Right atrium auricular region (tissue), 2 donors: ENCODE measurements around the gene GUF1. TPM values are rescaled to one million over a fixed set of nuclear protein-coding genes. Genes with fewer than 3 reads are reported as not detected.

Source experiments
- DNase-seq: peaks from one replicate; pipeline ENCODE4 v3.0.0-alpha.2; 2019; ENCODE audit warnings: low spot score
- H3K27ac ChIP-seq, 2 donors: fragments of 200-600 bp; sonication (generic); 1 replicate in 1 of 2; 2 replicates in 1 of 2; pipeline ENCODE4 v1.5.1; 2016 to 2019
- H3K27me3 ChIP-seq, 2 donors: fragments of 200-600 bp; sonication (generic); one replicate each; pipeline versions ENCODE4 v1.5.1 to v1.6.0; 2017 to 2019
- H3K36me3 ChIP-seq: fragments of 200-600 bp; sonication (generic); one replicate; pipeline ENCODE4 v1.5.1; 2016
- H3K4me1 ChIP-seq, 2 donors: fragments of 200-600 bp; sonication (generic); one replicate each; pipeline versions ENCODE4 v1.5.1 to v1.6.0; 2017 to 2019
- H3K4me3 ChIP-seq, 2 donors: fragments of 200-600 bp; sonication (generic); 1 replicate in 1 of 2; 2 replicates in 1 of 2; pipeline ENCODE4 v1.5.1; 2017 to 2019; ENCODE audit warnings: mild to moderate bottlenecking in 1 of 2, moderate library complexity in 1 of 2
- H3K9me3 ChIP-seq, 2 donors: fragments of 200-600 bp; sonication (generic); one replicate each; pipeline ENCODE4 v1.5.1; 2019
- total RNA-seq, 2 donors: library from RNA; depleted of rRNA; stranded (reverse); fragments of >200 nt; gene quantifications; one replicate each; pipeline ENCODE4 v1.1.0, GENCODE V29; 2016
- TF ChIP-seq, protein P1 (sequence below), 2 donors: fragments of 200-600 bp; sonication (generic); IDR thresholded peaks; one replicate each; pipeline ENCODE4 v1.5.1; 2019; ENCODE audit warnings: antibody characterized with exemption in 2 of 2

The GUF1 gene
- total RNA-seq, result 10 to 100 TPM; 11.8 to 28.9 TPM

DNA sequence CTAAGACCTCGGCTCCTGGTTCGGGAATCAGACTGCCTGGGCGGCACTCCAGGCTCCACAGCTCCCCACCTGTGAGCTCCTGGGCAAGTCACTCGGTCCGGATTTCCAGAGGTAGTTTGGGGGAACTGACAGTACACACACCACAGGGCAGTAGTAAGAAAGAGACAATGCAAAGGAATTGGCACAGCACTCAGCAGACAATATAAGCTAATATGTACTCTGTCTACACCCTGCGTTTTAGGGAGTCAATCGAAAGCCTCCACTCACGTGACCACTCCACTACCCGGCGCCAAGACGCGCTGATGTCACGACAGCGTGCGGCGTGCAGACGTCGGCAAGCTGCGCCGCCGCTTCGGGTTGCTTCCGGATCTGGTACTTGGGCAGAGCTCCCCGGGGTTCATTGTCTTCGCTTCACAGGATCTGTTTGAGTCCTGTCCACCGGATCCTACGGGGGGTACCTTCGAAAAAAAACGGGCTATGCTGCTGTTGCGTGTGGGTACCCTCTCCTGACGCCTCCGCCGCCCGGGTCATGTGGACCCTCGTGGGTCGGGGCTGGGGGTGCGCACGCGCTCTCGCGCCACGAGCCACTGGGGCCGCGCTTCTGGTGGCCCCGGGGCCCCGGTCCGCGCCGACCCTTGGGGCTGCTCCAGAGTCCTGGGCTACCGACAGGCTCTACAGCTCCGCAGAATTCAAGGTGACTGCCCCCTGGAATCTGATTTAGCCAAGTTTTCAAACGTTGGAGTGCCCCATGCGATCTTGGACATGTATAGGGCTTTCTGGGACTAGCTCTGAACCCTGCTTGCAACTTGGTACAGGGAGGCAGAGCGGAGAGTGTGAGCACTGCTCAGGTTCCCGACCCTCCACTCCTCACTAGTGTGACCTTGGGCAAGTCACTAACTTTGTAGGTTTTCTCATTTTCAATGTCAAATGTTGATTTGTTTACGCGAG, at the start of gene GUF1:
GUF1 (plus strand) TSS at position 327 of the 948 bp plus-strand sequence; CDS start at position 530, 203 bp downstream.
- H3K9me3 ChIP-seq, result no peaks in the 10 kb centered on the region
- H3K36me3 ChIP-seq, result peaks cover 12% of the 10 kb centered on the region
- no peaks in the 10 kb centered on the region for H3K27me3 ChIP-seq
- peak; percentile 92 for DNase-seq
- TF ChIP-seq, protein P1, sequence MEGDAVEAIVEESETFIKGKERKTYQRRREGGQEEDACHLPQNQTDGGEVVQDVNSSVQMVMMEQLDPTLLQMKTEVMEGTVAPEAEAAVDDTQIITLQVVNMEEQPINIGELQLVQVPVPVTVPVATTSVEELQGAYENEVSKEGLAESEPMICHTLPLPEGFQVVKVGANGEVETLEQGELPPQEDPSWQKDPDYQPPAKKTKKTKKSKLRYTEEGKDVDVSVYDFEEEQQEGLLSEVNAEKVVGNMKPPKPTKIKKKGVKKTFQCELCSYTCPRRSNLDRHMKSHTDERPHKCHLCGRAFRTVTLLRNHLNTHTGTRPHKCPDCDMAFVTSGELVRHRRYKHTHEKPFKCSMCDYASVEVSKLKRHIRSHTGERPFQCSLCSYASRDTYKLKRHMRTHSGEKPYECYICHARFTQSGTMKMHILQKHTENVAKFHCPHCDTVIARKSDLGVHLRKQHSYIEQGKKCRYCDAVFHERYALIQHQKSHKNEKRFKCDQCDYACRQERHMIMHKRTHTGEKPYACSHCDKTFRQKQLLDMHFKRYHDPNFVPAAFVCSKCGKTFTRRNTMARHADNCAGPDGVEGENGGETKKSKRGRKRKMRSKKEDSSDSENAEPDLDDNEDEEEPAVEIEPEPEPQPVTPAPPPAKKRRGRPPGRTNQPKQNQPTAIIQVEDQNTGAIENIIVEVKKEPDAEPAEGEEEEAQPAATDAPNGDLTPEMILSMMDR (IDR thresholded peaks at IDR 0.05), result no peak
- H3K4me1 ChIP-seq, result peaks cover 0 to 24% of the 10 kb centered on the region in 2 donors
- peak within 1 kb of the TSS; percentile 90 to 92 for H3K27ac ChIP-seq
- H3K4me3 ChIP-seq, result peak within 1 kb of the TSS; percentile 69 to 85

- Histone ChIP-seq H3K27ac (no peak overlapping the region), H3K9me3 (no peaks in the 10 kb centered on the region), H3K27me3 (no peaks in the 10 kb centered on the region), H3K4me3 (no peak overlapping the region), H3K36me3 (no peaks in the 10 kb centered on the region), H3K4me1 (no peaks in the 10 kb centered on the region)
- TF ChIP-seq, protein P1 (IDR thresholded peaks at IDR 0.05), result peak; percentile 47 to 76
- no peak for DNase-seq
Observed at GRCh38 chr4:44629280-44629866, 48.8 kb upstream of the GUF1 start.

DNA sequence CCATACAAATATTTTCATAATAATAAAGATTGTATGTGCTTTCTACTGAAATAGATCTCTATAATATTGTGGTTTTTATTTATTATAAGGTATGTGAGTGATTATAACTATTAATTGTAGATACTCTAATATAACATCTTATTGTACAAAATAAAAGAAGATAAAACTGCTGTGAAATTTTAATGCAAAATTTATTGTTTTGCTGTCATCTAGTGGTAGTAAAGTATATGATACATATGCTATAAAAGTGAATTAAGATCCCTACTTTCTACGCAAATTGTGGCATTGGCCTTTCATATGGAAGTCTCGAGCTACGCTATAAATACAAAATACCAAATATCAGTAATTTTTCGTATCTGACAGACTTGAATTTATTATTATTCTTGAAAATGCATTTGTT, 46.1 kb upstream of the GUF1 start:
- Histone ChIP-seq H3K4me1 (no peaks in the 10 kb centered on the region), H3K36me3 (no peaks in the 10 kb centered on the region), H3K4me3 (no peak overlapping the region), H3K27me3 (no peaks in the 10 kb centered on the region), H3K9me3 (no peaks in the 10 kb centered on the region), H3K27ac (no peak overlapping the region)
- DNase-seq, result no peak
- TF ChIP-seq, protein P1 (IDR thresholded peaks at IDR 0.05), result peak in 1 of 2 donors; percentile 15

GRCh38 chr4:44632733-44633132, 45.5 kb upstream of the GUF1 start:
- H3K4me1 ChIP-seq, result no peaks in the 10 kb centered on the region
- H3K4me3 ChIP-seq, result no peak overlapping the region
- H3K36me3 ChIP-seq, result no peaks in the 10 kb centered on the region
- no peak overlapping the region for H3K27ac ChIP-seq
- H3K27me3 ChIP-seq, result no peaks in the 10 kb centered on the region
- DNase-seq, result no peak
- H3K9me3 ChIP-seq, result no peaks in the 10 kb centered on the region
- TF ChIP-seq, protein P1 (IDR thresholded peaks at IDR 0.05), result no peak

DNA sequence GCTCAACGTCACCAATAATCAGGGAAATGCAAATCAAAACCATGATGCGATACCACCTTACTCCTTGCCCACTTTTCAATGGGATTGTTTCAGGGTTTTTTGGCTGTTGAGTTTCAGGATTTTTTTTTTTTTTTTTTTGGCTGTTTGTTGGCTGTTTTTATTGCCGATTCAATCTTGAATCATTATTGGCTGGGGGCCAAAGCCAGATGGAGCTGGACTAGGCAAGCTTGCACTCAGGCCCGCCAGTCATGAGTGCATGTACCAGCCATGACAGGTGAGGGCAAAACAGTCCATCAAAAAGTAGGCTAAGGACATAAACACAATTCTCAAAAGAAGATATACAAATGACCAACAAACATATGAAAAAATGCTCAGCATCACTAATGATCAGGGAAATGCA, 40.1 kb upstream of the GUF1 start:
- H3K4me1 ChIP-seq, result no peaks in the 10 kb centered on the region
- no peak overlapping the region for H3K4me3 ChIP-seq
- TF ChIP-seq, protein P1 (IDR thresholded peaks at IDR 0.05), result no peak
- H3K36me3 ChIP-seq, result no peaks in the 10 kb centered on the region
- no peaks in the 10 kb centered on the region for H3K9me3 ChIP-seq
- no peak overlapping the region for H3K27ac ChIP-seq
- DNase-seq, result no peak
- no peaks in the 10 kb centered on the region for H3K27me3 ChIP-seq
